T-helper 22 cell (primary cell): ENCODE measurements around the gene PTMS.
A peak's percentile ranks its signal among the peaks of the same experiment; 100 is the strongest.

Experiments
- DNase-seq: peaks from one replicate; pipeline ENCODE4 v3.0.0-alpha.2; 2020; ENCODE audit warnings: low read depth

The PTMS gene

DNA sequence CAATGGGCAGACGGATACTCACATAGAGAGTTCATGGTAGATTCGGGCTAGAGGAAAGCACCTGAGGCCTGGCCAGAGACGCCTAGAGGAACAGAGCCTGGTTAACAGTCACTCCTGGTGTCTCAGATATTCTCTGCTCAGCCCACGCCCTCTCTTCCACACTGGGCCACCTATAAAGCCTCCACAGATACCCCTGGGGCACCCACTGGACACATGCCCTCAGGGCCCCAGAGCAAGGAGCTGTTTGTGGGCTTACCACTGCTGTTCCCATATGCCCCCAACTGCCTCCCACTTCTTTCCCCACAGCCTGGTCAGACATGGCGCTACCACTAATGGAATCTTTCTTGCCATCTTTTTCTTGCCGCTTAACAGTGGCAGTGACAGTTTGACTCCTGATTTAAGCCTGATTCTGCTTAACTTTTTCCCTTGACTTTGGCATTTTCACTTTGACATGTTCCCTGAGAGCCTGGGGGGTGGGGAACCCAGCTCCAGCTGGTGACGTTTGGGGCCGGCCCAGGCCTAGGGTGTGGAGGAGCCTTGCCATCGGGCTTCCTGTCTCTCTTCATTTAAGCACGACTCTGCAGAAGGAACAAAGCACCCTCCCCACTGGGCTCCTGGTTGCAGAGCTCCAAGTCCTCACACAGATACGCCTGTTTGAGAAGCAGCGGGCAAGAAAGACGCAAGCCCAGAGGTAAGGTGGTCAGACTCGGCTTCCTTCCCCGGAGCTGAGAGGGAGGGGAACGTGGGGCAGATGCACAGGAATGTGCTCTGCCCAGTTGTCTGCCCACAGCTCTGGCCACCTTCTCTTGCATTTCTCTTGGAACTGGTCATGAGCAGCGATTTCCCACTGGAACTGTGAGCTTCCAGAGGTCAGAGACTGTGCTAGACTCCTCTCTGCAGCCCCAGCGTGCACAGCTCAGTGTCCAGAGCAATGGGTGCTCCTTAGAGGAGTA, 23.1 kb downstream of the PTMS start, which contains the start of gene CD4:
CD4 (plus strand) TSS at position 557 of the 953 bp plus-strand sequence. CDS start 10,611 bp downstream, outside the sequence.
- peak; percentile 49 for DNase-seq

- DNase-seq = peak; percentile 29
These were observed 24.5 kb downstream of the PTMS start for GRCh38 chr12:6790496-6791150.

DNA sequence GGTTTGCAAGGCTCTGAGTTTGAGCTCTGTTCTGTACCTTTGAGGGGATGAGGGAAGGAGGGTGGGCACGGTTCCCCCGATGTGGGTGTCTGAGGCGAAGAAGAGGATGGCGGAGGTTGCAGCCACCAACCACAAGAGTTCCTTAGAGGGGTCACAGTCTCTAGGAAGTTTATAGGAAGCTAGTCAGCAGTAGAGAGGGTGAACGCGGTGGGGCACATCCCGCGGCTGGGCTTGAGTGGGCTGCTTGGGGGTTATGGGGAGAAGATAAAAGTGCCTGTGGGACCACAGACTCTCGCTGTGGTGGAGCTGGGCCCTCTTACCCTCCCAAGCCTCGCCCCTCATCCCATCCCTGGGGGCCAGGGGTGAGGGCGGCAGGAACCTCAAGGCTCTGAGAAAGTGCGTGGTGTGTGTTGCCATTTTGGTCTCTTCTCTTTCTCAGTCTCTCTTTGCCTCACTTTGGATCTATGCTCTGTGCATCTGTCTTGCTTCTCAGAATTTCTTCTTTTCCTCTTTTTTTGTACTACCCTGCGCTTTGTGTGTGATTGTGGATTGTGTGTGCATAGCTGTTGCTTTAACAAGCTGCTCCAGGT, 25.9 kb downstream of the PTMS start:
- no peak for DNase-seq

- peak; percentile 24 for DNase-seq
These were observed 26.5 kb downstream of the PTMS start for GRCh38 chr12:6792522-6793201.

DNA sequence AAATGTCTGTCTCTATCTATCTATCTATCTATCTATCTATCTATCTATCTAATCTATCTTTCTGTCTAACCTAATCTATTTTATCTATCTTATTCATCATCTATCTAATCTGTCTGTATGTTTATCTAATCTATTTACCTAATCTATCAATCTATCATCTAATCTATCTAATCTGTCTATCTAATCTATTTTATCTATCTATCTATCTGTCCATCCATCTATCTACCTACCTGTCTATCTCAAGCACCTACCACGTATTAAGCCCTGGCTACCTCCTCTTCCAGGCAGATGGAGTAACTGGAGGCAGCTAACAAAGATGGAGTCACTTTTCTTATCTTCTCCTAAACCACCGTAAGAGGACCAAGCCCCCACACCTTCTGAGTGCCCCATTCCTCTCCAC, 28.9 kb downstream of the PTMS start:
- no peak for DNase-seq

GRCh38 chr12:6796576-6796975, 30.4 kb downstream of the PTMS start:
- DNase-seq = no peak

DNA sequence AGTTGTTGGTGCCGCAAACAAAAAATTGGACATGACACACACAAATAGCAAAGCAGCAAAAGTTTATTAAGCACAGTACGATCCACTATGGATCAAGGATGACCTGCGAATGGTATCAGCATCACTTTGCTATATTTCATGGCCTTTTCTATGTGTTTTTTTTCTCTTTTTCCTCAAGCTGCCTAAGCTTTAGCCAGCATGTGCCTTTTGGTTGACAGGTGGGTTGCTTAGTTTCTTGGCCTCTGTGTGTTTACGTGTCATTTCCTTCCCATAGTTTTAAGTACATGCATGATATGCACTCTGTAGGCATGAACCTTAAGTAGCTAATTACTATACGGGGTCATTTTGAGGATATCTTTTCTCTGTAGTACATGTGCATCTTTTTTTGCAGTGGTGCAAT, 33.0 kb downstream of the PTMS start:
- no peak for DNase-seq

DNA sequence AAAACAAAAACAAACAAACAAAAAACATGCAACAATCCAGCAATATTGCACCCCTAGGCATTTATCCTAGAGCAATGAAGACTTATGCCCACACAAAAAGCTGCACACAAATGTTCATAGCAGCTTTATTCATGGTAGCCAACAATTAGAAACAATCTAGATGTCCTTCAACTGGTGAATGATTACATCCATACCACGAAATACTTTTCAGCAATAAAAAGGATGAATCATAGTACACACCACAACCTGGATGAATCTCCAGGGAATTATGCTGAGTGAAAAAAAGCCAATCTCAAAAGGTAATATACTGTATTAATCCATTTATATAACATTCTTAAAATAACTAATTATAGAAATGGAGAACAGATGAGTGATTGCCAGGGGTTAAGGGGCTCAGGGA, 41.0 kb downstream of the PTMS start:
- no peak for DNase-seq

GRCh38 chr12:6809056-6809455, 42.9 kb downstream of the PTMS start:
- DNase-seq = no peak

- no peak for DNase-seq
These were observed 44.6 kb downstream of the PTMS start for GRCh38 chr12:6810758-6811157.

- no peak for DNase-seq
These were observed 47.2 kb downstream of the PTMS start for GRCh38 chr12:6813363-6813762.

DNA sequence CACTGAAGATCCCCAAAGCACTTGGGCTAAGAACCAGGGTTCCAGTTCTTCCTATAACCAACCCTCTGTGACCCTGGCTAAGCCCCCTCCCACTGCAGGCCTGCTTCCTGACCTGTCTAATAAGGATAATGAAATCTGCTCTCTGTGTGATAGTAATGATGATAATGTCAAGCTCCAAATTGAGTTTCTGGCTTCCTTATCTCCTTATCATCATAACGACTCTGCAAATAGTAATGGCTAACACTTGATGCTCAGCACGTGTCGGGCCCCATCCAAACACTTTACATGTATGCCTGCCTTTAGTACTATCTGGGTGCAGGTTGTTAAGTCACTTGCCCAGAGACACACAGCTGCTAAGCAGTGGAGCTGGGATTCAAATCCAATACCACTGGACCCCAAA, 50.4 kb downstream of the PTMS start:
- DNase-seq = no peak

- no peak for DNase-seq
These were observed 50.9 kb downstream of the PTMS start for GRCh38 chr12:6817098-6817497.

GRCh38 chr12:6817662-6818157, 51.5 kb downstream of the PTMS start:
- DNase-seq = no peak

GRCh38 chr12:6818222-6818621, 52.1 kb downstream of the PTMS start:
- no peak for DNase-seq

DNA sequence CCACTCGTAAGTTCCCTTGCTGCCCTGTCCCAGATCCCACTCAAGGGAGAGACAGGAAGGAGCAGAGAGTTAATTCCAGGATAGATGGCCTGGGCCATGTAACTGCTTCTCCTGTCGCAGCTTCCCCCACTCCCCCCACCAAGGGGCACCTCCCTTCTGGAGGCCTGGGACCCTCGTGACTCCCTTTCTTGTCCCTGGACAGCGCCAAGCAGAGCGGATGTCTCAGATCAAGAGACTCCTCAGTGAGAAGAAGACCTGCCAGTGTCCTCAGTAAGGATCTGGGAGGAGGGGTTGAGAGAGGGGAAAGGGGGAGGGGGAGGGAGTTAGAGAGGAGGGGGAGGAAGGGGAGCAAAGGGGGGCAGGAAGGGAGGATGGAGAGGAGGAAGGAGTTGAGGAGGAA, 52.5 kb downstream of the PTMS start:
- no peak for DNase-seq

DNA sequence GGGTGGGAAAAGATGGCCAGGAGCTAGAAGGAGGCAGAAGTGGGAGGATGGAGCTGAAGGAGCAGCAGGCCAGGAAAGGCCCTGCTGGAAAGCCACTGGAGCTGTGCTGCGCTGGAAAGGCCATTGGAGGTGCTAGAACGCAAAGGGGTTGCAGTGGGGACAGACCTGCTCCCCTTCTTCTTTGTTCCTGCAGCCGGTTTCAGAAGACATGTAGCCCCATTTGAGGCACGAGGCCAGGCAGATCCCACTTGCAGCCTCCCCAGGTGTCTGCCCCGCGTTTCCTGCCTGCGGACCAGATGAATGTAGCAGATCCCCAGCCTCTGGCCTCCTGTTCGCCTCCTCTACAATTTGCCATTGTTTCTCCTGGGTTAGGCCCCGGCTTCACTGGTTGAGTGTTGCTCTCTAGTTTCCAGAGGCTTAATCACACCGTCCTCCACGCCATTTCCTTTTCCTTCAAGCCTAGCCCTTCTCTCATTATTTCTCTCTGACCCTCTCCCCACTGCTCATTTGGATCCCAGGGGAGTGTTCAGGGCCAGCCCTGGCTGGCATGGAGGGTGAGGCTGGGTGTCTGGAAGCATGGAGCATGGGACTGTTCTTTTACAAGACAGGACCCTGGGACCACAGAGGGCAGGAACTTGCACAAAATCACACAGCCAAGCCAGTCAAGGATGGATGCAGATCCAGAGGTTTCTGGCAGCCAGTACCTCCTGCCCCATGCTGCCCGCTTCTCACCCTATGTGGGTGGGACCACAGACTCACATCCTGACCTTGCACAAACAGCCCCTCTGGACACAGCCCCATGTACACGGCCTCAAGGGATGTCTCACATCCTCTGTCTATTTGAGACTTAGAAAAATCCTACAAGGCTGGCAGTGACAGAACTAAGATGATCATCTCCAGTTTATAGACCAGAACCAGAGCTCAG, 53.2 kb downstream of the PTMS start:
- DNase-seq = no peak

DNA sequence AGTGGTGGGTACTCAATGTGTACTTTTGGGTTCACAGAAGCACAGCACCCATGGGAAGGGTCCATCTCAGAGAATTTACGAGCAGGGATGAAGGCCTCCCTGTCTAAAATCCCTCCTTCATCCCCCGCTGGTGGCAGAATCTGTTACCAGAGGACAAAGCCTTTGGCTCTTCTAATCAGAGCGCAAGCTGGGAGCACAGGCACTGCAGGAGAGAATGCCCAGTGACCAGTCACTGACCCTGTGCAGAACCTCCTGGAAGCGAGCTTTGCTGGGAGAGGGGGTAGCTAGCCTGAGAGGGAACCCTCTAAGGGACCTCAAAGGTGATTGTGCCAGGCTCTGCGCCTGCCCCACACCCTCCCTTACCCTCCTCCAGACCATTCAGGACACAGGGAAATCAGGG, 54.0 kb downstream of the PTMS start:
- DNase-seq = no peak
